Measurements from ENCODE around the gene SYNGR3. TPM values are rescaled to one million over a fixed set of nuclear protein-coding genes. Genes with fewer than 3 reads are reported as not detected.
A peak's percentile ranks its signal among the peaks of the same experiment; 100 is the strongest.

Gene SYNGR3
- total RNA-seq, 4 donors from 2014 or later: 2.7 to 4.8 (median 2.9) TPM; not detected in 1

DNA sequence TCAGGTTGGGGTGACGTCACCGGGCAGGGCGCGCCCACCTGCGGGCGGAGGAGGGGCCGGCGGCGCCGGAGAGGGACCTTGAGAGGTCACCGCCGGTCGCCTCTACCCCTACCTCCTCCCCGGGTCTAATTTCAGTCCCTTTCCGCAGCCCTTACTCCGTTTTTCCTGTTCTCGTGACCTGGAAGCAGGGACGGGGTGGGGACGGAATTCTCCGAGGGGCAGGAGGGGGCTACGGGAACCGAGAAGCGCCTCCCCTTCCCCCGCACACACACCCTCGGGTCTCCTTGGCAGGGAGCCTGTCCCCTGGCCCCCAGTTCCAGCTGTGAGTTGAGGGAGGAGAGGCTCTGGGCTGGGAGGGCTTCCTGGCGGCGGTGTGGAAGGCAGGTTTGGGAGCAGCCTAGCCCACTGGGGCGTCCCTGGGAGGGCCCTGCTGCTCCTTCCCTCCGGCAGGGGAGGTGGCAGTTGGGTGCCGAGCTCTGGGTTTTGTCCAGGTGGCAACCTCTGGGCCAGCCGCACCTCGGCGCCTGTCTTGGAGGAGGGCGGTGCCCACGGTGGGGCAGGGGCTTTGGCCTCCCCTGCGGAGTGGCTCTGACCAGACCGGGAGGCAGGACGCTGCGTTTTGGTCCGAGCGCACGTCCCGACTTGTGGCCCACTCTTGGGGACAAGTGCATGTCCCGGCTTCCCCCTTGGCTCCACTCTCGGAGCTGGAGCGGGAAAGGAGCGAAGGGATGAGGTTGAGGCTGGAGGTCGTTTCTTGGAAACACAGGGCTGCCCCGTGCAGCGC is 773 bp downstream of the SYNGR3 start:
- intact Hi-C loops (cut with DNase I; ENCODE audit: low total_unique reads) (no loop called here), in situ Hi-C loops (cut with MboI; ENCODE audit: low pct_ligation_motif_present in 1 of 4, low pct_unique_long_range_greater_than_20kb in 1 of 4, low sequenced_read_pairs in 3 of 4) (no loop called here)
- Histone ChIP-seq H3K4me1 (peaks cover 14 to 39% (median 32%) of the 10 kb centered on the region in 4 donors), H3K9me3 (no peaks in the 10 kb centered on the region), H3K27me3 (peaks cover 34% of the 10 kb centered on the region), H3K36me3 (peaks cover 0 to 7% (median 0%) of the 10 kb centered on the region in 4 donors), H3K4me3 (peak overlapping the region in 3 of 4 donors; percentile 11 to 31 (median 30)), H3K27ac (peak overlapping the region; percentile 54 to 83 (median 60))
- DNase-seq: peak; percentile 77
- 1% methylated on average over 48 of the region's 50 CpGs; no CpG with 5 or more reads in 1 of the 2 donors for WGBS, 2 donors (ENCODE audit: low coverage in 1 of 2)
- peak; percentile 41 for TF ChIP-seq POLR2A (IDR thresholded peaks at IDR 0.05)
- no peak for TF ChIP-seq EP300 (IDR thresholded peaks at IDR 0.05; ENCODE audit: low read depth)
- TF ChIP-seq, protein P1, sequence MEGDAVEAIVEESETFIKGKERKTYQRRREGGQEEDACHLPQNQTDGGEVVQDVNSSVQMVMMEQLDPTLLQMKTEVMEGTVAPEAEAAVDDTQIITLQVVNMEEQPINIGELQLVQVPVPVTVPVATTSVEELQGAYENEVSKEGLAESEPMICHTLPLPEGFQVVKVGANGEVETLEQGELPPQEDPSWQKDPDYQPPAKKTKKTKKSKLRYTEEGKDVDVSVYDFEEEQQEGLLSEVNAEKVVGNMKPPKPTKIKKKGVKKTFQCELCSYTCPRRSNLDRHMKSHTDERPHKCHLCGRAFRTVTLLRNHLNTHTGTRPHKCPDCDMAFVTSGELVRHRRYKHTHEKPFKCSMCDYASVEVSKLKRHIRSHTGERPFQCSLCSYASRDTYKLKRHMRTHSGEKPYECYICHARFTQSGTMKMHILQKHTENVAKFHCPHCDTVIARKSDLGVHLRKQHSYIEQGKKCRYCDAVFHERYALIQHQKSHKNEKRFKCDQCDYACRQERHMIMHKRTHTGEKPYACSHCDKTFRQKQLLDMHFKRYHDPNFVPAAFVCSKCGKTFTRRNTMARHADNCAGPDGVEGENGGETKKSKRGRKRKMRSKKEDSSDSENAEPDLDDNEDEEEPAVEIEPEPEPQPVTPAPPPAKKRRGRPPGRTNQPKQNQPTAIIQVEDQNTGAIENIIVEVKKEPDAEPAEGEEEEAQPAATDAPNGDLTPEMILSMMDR (IDR thresholded peaks at IDR 0.05): no peak
- TF ChIP-seq POLR2AphosphoS5 (IDR thresholded peaks at IDR 0.05): peak in 2 of 3 donors; percentile 20 to 29

DNA sequence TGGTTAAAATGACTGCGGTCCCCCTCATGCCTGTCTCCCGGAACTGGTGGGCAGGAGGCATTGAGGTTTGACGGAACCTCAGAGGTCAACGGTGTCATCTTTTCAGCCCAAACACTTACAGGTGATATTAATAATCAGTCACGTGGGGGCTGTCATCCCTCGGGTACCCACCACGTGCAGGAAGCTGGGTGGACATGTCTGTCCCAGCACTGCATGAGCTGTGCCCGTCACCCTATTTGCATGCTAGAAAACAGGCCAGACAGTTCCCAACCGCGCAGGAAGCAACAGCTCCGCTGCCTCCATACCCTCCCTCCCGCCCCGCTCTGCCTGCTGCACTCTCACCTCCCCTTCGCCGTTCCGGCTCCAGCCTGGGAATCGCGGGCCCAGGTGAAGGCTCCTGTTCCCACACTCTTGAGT is 1.4 kb downstream of the SYNGR3 start:
- Histone ChIP-seq H3K4me1 (peaks cover 8 to 33% (median 26%) of the 10 kb centered on the region in 4 donors), H3K36me3 (peaks cover 0 to 4% (median 0%) of the 10 kb centered on the region in 4 donors), H3K27ac (peak overlapping the region; percentile 63 to 83 (median 76)), H3K4me3 (peak overlapping the region in 2 of 4 donors; percentile 24 to 52), H3K27me3 (peaks cover 34% of the 10 kb centered on the region), H3K9me3 (no peaks in the 10 kb centered on the region)
- peak; percentile 79 for DNase-seq
- intact Hi-C loops (cut with DNase I; ENCODE audit: low total_unique reads) (no loop called here), in situ Hi-C loops (cut with MboI; ENCODE audit: low pct_ligation_motif_present in 1 of 4, low pct_unique_long_range_greater_than_20kb in 1 of 4, low sequenced_read_pairs in 3 of 4) (no loop called here)
- TF ChIP-seq, protein P1 (IDR thresholded peaks at IDR 0.05): no peak
- TF ChIP-seq POLR2A (IDR thresholded peaks at IDR 0.05) (no peak), POLR2AphosphoS5 (IDR thresholded peaks at IDR 0.05) (peak in 1 of 3 donors; percentile 27), EP300 (IDR thresholded peaks at IDR 0.05; ENCODE audit: low read depth) (no peak)
- 7% methylated on average over 18 of the region's 18 CpGs; no CpG with 5 or more reads in 1 of the 2 donors for WGBS, 2 donors (ENCODE audit: low coverage in 1 of 2)

DNA sequence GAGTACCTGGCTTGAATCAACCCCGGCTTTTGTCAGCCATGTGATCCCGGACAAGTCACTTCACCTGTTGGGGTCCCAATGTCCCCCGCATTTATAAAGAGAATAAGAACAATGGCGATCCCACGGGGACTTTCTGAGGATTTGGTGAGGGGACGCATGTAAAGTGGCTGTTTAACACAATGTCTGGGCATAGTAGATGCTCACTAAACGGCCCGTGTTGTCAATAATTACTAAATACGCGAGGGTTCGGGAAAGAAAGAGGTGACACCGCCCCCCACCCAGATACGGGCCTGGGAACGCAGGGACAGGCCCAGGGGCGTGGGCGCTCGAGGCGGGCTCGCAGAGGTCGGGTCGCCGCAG is 1.8 kb downstream of the SYNGR3 start:
- in situ Hi-C loops (cut with MboI; ENCODE audit: low pct_ligation_motif_present in 1 of 4, low pct_unique_long_range_greater_than_20kb in 1 of 4, low sequenced_read_pairs in 3 of 4): no loop called here

More for the DNA sequence above, 1.8 kb downstream of the SYNGR3 start:
- TF ChIP-seq POLR2AphosphoS5 (IDR thresholded peaks at IDR 0.05) (no peak), EP300 (IDR thresholded peaks at IDR 0.05; ENCODE audit: low read depth) (no peak), POLR2A (IDR thresholded peaks at IDR 0.05) (no peak)
- TF ChIP-seq, protein P1 (IDR thresholded peaks at IDR 0.05): no peak
- WGBS, 2 donors (ENCODE audit: low coverage in 1 of 2): 19% methylated on average over 20 of the region's 22 CpGs; no CpG with 5 or more reads in 1 of the 2 donors
- peak overlapping the region; percentile 63 to 83 (median 76) for H3K27ac ChIP-seq
- no peaks in the 10 kb centered on the region for H3K36me3 ChIP-seq
- H3K4me1 ChIP-seq: peaks cover 7 to 31% (median 25%) of the 10 kb centered on the region in 4 donors
- DNase-seq: no peak
- no peaks in the 10 kb centered on the region for H3K9me3 ChIP-seq
- H3K27me3 ChIP-seq: peaks cover 34% of the 10 kb centered on the region
- intact Hi-C loops (cut with DNase I; ENCODE audit: low total_unique reads): no loop called here
- peak overlapping the region; percentile 8 to 52 (median 22) for H3K4me3 ChIP-seq
